HK-2 (cell line): ENCODE data around the gene SPDYE6.
"Not testable (repeated sequence)": the region's sequence is repeated elsewhere in the genome, so short reads cannot be mapped to it uniquely, and the experiment has no call there.

Experiments
- DNase-seq: peaks from one replicate; pipeline ENCODE4 v3.0.0-alpha.2; 2018; ENCODE audit not compliant: unreplicated experiment

SPDYE6 gene

DNA sequence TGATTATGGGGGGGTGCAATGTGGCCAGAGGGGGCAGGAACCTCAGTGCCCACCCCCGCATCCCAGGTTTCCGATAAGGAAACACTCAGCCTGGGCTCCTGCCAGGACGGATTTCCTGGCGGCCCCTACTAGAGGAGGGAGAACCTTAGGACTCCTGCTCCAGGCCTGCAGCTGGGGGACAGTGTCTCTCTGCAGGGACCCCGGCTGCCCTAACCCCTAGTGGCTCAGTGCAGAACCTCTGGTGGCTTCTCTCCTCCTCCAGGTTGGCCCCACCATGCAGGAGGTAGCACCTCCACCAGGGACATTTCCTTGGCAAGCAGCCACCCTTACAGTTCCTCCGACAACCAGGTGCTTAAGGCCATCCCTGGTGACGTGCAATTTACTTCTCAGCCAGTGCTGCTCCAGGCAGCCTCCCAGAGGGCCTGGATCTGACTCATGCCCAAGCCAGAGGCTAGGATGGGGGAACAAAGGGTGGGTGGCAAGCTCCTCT is 37.7 kb downstream of the SPDYE6 start:
- peak; percentile 38 for DNase-seq

- no peak for DNase-seq
Observed at GRCh38 chr7:102317231-102318059, 38.8 kb downstream of the SPDYE6 start.

GRCh38 chr7:102313997-102314780 is 42.1 kb downstream of the SPDYE6 start:
- no peak for DNase-seq

DNA sequence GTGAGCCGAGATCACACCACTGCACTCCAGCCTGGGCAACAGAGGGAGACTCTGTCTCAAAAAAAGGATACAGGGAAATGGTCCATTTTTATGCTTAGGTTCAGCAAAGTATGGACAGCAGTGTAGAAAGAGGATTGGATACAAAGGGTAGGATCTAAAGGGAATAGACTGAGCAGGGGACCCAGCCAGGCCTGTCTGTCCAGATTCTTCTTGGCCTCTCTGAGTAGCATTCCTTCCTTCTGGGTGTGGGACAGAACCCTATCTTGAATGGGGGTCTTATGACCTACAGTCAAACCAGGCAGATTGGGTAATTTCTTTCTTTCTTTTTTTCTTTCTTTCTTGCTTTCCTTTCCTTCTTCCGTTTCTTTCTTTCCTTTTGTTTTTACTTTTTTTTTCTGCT is 43.9 kb downstream of the SPDYE6 start:
- no peak for DNase-seq

DNA sequence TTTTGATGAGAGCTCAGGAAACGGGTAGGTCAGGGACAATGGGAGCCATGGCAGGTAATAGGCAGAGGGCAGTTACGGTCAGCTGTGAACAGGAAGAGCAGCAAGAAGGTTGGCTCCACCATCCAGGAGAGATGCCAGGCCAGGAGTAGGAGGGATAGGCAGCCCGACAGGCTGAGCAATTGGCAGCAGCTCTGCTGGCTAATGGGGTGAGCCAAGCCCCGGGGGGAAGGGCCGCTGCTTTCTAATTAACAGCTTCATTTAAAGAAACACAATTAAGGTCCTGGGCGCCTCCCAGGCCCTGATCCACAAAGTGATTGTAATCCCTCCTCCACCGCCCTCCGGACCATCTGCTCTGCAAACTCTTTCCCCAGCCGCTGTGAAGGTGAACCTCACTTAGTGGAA is 45.8 kb downstream of the SPDYE6 start:
- DNase-seq = no peak

DNA sequence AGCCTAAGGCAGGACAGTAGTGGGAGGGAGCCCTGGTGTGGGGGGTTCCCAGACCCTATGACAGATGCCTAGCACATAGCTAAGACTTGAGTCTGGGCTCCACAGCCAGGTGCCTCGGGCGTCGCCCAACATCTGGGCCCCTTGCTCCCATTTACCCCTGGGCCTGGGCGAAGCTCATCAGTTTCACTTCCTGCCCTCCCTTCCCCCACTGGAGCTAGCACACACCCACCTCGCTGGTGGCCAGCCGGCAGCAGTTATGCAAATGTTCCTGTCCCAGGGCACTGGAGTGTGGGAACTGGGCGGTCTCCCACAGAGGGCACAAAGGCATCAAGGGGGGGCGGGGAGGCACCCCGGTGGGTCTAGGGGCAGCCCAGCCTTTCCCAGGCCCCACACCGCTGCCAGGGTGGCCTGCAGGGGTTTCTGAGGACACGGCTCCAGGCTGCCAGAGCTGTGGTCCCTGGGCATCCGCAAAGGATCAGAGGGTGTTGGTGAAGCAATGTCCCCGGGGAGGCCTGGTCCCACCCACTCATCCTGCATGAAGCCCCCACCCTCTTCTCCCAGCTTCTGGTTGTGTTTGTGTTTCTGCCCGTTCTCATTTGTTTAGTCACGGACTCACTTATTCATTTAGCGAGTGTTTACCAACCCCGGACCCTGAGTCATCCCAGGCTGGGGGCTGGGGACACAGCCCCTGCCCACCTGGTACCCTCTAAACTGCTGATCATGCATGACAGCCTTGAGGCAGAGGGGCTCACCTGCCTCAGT is 49.1 kb downstream of the SPDYE6 start:
- DNase-seq = peak; percentile 81

- no peak for DNase-seq
Observed at GRCh38 chr7:102305414-102306268, 50.6 kb downstream of the SPDYE6 start.

DNA sequence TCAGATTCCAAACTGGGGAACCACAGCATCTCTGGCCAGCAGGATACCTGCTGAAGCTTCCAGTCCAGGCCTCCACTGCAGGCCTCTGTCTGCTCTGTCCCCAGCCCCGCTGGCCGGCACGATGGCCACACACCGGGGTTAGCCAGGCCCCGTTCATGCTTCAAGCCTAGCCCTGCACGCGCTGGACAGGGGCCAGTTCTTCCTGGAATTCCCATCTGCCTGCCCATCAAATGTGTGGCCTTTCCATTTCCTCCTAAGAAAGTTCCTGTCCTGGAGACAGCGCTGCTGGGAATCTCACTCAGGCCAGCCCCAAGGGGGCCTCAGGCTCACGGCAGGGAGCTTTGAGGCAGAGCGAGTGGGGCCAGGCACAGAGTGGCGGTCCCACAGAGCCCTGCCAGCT is 51.6 kb downstream of the SPDYE6 start:
- DNase-seq = no peak

DNA sequence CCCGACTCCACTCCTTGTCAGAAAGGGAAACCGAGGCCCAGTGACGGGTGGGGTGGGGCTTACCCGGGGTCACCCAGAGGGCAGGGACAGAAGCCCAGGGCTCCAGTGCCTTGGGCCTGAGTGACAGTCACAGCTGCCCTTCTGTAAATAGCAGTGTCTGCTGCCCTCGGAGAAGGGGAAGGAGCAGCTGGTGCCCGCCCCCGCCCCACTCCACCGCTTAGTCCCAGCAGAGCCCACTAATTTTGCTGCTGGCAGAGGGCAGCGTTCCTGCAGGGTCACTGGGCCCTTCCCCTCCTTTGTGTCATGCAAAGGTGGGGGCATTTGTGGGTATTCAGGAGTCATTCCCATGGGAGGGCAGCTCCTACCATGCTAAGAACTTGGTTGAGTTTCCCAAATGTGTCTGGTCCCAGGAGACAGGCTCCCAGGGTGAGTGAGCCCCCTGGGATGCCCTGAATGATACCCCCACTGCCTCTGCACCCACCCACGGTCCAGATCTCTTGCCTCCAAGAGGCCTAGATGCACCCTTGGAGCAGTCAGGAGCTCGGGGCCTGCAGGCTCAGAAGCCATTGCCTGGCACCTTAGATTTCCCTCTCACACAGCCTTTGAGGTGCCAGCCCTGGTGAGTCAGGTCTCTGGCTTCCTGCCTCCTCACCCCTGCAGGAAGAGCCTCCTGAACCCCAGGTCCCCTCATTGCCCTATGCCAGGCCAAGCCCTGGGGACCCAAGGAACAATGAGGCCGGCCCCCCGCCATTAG is 52.4 kb downstream of the SPDYE6 start:
- DNase-seq = no peak

DNA sequence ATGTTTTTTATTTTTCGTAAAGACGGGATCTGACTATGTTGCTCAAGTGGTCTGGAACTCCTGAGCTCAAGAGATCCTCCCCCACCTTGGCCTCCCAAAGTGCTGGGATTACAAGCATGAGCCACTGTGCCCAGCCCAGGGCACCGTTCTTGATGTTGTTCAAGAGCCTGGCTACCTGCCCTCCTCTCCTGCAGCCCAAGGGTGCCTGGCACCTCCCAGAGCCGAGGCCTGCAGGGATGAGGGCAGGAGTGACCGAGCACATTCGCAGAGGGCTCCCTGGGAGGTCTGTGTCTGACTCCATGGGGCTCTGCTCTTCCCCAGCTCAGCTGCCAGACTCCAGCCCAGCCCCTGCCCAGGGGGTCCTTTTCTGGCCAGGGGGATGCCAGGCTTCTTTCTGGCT is 54.2 kb downstream of the SPDYE6 start:
- no peak for DNase-seq

GRCh38 chr7:102301367-102301766 is 54.9 kb downstream of the SPDYE6 start:
- DNase-seq = not testable (repeated sequence)

- no peak for DNase-seq
Observed at GRCh38 chr7:102300643-102301221, 55.5 kb downstream of the SPDYE6 start.

DNA sequence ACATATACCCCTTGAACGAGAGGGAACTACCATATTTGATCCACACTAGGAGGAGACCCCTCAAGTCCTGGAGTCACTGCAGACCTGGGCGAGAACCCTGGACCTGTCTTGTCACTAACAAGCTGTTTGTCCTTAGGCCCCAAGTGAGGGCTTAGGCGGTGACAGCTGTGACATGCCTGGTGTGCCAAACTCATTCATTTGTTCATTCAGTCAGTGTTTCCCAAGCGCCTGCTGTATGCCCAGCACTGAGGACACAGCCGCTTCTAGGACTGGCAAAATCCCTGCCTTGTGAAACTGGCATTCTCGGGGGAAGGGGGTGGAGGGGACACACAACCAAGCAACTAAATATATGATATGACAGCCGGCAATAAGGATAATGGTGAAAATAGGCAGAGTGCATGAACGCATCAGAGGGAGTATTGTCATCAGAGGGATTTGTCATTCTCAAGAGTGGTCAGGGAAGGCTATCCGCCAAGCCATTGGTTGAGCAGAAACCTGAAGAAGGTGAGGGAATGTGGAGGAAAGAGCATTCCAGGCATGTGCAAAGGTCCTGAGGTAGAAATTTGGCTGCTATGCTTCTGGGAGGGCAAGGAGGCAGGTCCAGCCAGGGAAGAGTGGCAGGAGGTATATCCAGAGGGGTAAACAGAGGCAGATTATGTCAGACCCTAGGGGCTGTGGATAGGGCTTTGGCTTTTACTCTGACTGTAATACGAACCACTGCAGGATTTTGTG is 58.6 kb downstream of the SPDYE6 start:
- no peak for DNase-seq

DNA sequence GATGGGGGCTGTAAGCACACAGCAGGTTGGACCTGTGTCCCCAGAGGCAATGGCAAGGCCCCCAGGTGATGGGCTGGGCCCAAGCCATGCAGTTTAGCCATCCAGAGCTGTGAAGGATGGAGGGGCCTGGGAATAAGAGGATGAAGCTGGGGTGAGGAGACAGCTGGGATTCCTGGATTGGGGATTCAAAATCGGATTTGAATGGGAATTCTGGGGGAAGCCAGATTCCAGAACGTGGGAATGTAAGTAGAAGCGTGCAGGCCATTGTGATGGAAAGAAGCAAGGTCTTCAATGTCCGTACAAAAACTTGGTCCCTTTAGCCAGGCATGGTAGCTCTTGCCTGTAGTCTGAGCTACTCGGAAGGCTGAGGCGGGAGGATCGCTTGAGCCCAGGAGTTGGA is 59.7 kb downstream of the SPDYE6 start:
- no peak for DNase-seq

DNA sequence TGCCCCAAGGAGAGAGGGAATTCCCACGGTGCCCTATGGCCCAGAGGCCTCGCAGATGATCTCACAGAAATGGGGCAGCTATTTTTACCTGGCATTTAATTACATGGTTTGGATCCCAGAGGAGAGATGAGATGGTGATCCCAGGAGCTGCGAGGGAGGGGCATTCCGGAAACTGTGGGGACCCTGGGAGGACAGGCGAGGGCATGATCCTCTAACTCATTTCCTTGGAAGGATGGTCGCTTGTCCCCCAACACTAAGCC is 60.1 kb downstream of the SPDYE6 start:
- DNase-seq = no peak
